Limb (tissue), 2 donors: Measurements from ENCODE around the gene PPP2R2C.

Source experiments
- DNase-seq, 2 donors: peaks; one replicate each; pipeline ENCODE4 v3.0.0-alpha.2; 2016; ENCODE audit errors: extremely low spot score in 2 of 2

PPP2R2C gene

GRCh38 chr4:6313216-6313615, 159.2 kb downstream of the PPP2R2C start:
- no peak for DNase-seq

GRCh38 chr4:6309777-6310176, 162.6 kb downstream of the PPP2R2C start:
- no peak for DNase-seq

- DNase-seq, result peak; percentile 5 to 77
Observed at GRCh38 chr4:6308899-6309643, 163.3 kb downstream of the PPP2R2C start.

- DNase-seq, result no peak
Observed at GRCh38 chr4:6307891-6308290, 164.5 kb downstream of the PPP2R2C start.

- DNase-seq, result no peak
Observed at GRCh38 chr4:6307230-6307629, 165.2 kb downstream of the PPP2R2C start.

DNA sequence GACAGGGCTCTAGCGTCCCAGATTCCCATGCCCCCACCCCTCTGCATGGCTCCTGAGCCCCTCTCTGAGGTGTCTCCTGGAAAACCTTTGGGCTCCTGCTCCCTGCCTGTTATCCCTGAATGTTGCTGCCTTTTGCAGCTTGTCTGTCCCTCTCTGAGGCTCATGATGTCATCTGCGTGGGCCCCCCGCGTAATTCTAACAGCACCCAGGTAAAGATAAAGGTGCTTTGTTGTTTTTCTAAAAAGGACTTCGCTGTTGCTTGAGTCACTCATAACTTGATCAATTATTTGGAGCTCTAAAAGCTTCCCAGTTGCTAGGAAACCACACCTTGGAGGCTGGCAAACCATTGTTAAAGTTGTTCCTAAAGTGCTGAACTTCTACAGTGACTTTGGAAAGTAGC, 166.1 kb downstream of the PPP2R2C start:
- no peak for DNase-seq

DNA sequence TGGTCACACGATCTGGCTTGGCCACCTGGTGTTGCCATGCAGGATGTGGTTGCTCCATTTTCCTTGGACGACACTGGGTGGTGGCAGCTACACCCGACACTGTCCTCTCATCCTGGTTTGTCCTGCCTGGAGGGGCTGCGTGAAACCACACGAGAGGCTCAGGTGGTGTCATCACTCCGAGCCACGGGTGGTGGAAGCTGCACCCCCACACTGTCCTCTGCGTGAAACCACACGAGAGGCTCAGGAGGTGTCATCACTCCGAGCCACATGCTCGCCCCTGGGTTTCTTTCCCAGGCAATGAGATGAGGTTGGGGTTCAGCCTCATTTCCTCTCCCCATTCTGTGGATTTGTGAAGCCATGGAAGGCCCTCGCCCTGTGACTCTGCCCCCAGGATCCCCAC, 168.5 kb downstream of the PPP2R2C start:
- no peak for DNase-seq

GRCh38 chr4:6302869-6303268, 169.5 kb downstream of the PPP2R2C start:
- DNase-seq, result no peak

GRCh38 chr4:6301732-6302442, 170.5 kb downstream of the PPP2R2C start:
- no peak for DNase-seq

DNA sequence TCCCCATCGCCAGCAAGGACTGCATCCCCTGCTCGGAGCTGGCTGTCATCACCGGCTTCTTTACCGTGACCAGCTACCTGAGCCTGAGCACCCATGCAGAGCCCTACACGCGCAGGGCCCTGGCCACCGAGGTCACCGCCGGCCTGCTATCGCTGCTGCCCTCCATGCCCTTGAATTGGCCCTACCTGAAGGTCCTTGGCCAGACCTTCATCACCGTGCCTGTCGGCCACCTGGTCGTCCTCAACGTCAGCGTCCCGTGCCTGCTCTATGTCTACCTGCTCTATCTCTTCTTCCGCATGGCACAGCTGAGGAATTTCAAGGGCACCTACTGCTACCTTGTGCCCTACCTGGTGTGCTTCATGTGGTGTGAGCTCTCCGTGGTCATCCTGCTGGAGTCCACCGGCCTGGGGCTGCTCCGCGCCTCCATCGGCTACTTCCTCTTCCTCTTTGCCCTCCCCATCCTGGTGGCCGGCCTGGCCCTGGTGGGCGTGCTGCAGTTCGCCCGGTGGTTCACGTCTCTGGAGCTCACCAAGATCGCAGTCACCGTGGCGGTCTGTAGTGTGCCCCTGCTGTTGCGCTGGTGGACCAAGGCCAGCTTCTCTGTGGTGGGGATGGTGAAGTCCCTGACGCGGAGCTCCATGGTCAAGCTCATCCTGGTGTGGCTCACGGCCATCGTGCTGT, 171.2 kb downstream of the PPP2R2C start:
- DNase-seq, result no peak

GRCh38 chr4:6300359-6300758, 172.1 kb downstream of the PPP2R2C start:
- DNase-seq, result no peak

- no peak for DNase-seq
Observed at GRCh38 chr4:6299875-6300274, 172.5 kb downstream of the PPP2R2C start.

DNA sequence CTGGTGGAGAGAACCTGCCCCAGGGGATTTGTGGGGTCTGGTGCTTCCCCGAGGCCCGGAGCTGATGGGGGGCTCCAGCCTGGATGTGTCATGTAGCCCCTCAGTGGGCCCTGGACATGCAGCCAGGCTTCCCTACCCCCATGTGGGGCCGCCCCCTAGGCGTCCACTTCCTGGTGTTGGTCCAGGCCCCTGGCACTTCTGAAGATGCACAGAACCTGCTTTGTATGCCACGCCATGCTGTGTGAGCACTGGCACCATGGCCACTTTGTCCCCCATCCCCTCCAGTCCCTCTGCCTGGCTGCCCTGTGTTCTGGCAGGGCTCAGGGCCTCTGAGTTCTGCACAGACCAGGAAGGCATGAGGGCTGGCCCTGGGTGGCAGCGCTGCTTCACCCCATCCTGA, 173.6 kb downstream of the PPP2R2C start:
- DNase-seq, result no peak

GRCh38 chr4:6298035-6298434, 174.4 kb downstream of the PPP2R2C start:
- no peak for DNase-seq

DNA sequence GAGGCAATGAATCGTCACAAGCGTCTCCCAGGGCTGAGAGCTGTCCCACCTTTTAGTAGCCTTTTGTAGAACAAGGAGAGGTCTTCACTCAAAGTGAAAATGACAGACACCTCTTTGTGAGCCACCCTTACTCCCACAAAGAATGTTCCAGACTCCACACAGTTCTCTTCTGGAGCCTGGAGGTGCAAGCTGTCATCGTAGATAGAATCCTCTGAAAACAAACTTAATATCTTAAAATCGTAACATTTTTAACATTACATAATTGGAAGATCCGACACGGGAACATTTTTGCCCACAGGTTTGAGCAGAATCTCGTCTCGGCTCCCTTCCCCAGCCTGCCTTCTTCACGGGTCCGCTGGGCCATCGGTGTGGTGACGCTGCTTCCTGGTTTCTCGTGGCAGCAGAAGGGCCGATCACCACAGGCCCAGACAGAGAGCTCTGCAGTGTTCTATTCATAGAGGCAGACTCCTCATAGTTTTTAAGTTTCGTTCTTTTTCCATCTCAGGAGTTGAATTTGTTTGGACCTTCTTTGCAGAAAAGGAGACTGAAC, 175.1 kb downstream of the PPP2R2C start:
- no peak for DNase-seq

- no peak for DNase-seq
Observed at GRCh38 chr4:6296026-6296425, 176.4 kb downstream of the PPP2R2C start.

DNA sequence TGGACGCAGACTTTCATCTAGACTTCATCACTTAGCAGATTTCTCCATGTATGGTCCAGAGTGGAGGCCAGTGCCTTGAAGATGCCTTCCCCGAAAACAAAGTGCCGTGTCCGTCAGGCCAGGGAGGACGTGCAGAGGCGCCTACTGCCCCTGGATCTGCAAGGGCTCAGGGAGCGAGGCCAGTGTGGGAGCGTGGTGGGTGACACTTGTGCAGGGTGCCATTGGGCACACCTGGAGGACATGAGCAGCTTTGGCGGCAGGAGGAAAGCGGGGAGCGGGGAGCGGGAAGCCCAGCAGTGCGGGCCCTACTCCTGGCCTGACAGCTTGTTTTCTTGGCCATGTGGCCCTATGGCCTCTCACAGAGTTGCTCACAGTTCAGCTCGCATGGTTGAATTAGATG, 176.9 kb downstream of the PPP2R2C start:
- no peak for DNase-seq

- DNase-seq, result no peak
Observed at GRCh38 chr4:6294705-6295421, 177.6 kb downstream of the PPP2R2C start.

GRCh38 chr4:6293661-6294060, 178.8 kb downstream of the PPP2R2C start:
- no peak for DNase-seq

- no peak for DNase-seq
Observed at GRCh38 chr4:6293097-6293445, 179.3 kb downstream of the PPP2R2C start.

GRCh38 chr4:6292376-6293096, 179.9 kb downstream of the PPP2R2C start:
- no peak for DNase-seq
